AG09309 (cell line): ENCODE results near the gene WDFY2.

Experiments used
- DNase-seq: peaks from one replicate; pipeline ENCODE4 v3.0.0-alpha.2; 2010; ENCODE audit warnings: low read depth
- H3K4me3 ChIP-seq: 2 replicates; pipeline ENCODE4 v1.5.1; 2011; ENCODE audit warnings: mild to moderate bottlenecking, low read depth, low read length, moderate library complexity; ENCODE audit not compliant: control insufficient read depth
- TF ChIP-seq, protein P1 (sequence below): IDR thresholded peaks from 2 replicates; pipeline ENCODE4 v1.5.1; 2011; ENCODE audit warnings: mild to moderate bottlenecking, low read depth, low read length, inconsistent platforms; ENCODE audit not compliant: insufficient read depth, control insufficient read depth; ENCODE audit errors: missing control alignments

WDFY2 gene

DNA sequence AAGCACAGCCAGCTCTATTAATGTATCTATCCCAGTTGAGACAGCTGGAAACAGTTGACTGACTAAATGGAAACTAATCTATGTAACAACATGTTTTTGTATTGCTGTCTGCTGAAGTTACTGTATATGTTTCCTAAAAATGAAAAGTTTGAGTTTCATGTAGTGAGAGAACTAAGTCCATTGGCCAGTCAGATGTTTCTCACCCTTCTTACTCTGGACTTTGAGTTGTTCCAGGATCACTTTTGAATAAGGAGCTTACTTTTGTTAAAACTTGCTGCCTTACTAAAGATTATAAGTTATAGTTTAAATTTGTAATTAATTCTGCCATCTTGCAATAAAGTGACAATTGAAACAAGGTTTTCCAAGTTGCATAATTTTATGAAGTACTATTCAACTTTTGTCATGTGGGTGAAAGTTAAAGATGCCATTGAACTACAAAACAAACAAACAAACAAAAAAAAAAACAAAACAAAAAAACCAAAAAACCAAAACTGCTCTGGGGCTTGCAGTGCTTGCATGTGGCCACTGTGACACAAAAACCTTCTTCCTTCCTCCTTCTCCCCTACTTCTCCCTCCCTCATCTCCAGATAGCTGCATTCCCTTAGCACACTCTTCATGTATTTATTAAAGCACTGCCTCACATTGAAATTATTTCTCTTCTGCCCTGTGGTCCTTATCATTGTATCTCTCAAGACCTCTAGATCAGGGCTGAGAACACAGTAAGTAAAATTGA is 15.3 kb downstream of the WDFY2 start:
- TF ChIP-seq, protein P1, sequence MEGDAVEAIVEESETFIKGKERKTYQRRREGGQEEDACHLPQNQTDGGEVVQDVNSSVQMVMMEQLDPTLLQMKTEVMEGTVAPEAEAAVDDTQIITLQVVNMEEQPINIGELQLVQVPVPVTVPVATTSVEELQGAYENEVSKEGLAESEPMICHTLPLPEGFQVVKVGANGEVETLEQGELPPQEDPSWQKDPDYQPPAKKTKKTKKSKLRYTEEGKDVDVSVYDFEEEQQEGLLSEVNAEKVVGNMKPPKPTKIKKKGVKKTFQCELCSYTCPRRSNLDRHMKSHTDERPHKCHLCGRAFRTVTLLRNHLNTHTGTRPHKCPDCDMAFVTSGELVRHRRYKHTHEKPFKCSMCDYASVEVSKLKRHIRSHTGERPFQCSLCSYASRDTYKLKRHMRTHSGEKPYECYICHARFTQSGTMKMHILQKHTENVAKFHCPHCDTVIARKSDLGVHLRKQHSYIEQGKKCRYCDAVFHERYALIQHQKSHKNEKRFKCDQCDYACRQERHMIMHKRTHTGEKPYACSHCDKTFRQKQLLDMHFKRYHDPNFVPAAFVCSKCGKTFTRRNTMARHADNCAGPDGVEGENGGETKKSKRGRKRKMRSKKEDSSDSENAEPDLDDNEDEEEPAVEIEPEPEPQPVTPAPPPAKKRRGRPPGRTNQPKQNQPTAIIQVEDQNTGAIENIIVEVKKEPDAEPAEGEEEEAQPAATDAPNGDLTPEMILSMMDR: no peak
- no peak for DNase-seq
- H3K4me3 ChIP-seq: no peak overlapping the region

DNA sequence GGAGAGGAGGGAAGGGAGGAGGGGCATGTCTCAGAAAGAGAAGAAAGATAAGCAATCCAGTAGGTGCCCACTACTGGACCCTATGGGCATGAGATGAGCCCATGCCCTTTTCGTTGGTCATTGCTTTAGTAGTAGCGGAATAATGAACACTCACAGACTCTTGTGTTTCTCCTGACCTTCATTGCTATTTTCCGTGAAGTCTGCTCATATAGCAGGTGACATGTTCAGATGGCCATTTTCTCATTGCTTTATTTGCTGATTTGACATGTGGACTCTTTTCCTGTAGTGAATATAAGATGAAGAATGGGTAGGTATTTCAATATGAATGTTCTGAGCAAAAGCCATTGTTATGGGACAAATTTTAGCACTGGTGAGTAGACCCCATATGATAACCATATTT is 16.4 kb downstream of the WDFY2 start:
- DNase-seq: no peak
- H3K4me3 ChIP-seq: no peak overlapping the region
- TF ChIP-seq, protein P1: no peak

DNA sequence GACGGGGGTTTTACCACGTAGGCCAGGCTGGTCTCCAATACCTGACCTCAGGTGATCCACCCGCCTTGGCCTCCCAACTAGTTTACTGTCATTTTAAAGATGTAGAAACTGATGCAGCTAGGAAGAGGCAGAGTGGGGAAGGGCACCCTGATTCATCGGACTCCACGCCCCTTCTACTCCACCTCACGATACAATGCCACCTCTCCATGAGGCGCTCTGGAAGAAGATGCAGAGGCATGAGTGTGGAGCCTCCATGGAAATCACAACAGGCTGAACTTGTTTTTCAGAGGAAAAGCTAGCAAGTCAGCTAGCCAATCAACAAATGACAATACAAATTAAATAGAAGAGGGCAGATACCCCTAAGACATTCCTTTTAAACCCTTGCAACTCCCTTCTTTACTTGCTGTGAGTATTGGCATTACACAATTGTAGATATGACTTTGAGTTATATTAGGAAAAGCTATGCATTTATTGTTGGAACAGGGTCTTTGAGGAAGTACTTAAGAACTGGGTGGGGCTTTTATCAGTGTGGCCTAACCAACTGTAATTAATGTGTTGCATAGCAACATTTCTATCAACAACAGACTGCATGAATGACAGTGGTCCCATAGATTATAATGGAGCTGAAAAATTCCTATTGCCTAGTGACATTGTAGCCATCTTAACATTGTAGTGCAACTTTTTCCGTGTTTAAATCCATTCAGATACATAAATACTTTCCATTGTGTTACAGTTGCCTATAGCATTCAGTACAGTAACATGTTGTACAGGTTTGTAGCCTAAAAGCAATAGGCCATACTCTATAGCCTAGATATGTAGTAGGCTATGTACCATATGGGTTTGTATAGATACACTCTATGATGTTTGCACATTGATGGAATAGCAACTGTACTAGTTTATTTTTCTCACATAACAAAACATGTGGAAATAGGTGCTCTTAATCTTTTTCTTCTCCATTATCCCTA is 17.6 kb downstream of the WDFY2 start:
- DNase-seq: no peak
- TF ChIP-seq, protein P1: no peak
- H3K4me3 ChIP-seq: no peak overlapping the region

DNA sequence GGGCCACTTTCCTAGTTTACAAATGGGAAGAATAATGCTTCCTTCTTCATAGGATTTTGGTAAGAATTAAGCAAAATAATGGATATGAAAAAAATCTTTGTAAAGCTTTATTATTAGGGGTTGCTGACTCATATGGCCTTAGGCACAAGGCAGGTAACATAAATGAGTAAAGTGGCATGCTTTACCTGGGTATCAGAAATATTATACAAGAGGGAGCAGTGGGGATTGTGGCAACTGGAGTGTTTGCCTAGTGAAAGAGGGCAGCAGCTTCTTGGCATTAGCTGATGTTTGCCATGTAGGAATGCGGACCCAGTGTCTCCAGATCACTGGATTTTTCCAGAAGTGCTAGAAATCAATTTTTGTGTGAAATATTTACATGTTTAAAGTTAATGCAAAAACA is 19.5 kb downstream of the WDFY2 start:
- DNase-seq: no peak
- H3K4me3 ChIP-seq: no peak overlapping the region
- TF ChIP-seq, protein P1: no peak

DNA sequence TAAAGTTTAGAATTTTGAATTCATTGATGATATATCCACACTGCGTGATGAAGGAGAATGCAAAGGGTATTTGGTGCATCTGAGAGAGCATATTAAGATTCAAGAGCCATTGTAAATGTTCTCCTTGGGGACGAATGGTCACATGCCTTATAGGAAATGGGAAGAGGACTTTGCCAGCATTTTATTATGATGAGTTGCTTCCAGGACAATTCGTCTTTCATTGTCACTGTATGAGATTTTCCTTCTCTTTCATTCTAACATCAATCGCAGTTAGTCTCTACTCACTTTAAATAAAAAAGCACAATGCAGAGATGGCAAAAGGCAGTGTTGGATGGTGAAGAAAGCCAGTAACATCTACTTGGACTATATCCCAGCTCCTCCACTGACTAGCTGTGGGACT is 21.4 kb downstream of the WDFY2 start:
- no peak overlapping the region for H3K4me3 ChIP-seq
- DNase-seq: no peak
- TF ChIP-seq, protein P1: no peak

DNA sequence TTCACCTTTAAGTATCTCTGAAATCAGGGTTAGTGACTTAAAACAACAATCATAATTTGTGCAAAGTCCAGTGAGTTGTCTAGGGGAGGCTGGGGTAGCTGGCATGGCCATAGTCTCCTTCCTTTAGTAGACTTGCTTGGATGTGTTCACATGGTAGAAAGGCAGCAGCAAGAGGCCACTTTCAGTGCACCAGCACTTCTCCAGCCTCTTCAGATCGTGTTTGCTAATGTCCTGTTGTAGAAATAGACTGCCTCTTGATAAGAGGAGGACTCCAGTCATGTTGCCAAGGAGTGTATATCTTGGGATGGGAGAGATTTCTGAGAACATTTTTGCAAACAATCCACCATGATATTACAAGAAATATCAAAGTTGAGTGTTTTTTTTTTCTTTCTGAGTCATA is 22.9 kb downstream of the WDFY2 start:
- TF ChIP-seq, protein P1: no peak
- DNase-seq: no peak
- H3K4me3 ChIP-seq: no peak overlapping the region
